H1 (cell line): ENCODE measurements around the gene SPTB. TPM values are rescaled to one million over a fixed set of nuclear protein-coding genes. Genes with fewer than 3 reads are reported as not detected.

Experiments used
- CTCF ChIA-PET: fragments of 300-600 bp; sonication (Branson Sonifier 250); formaldehyde crosslinking; loops from one replicate; lab custom pipeline; 2021; ENCODE audit not compliant: partially characterized antibody; lab: Charles Lee
- POLR2A ChIA-PET: fragments of 300-600 bp; sonication (Branson Sonifier 250); formaldehyde crosslinking; loops from one replicate; lab custom pipeline; 2021; ENCODE audit warnings: inconsistent platforms; ENCODE audit not compliant: partially characterized antibody; lab: Charles Lee
- DNase-seq, 2 experiments: peaks; one replicate each; pipeline versions ENCODE4 v3.0.0 to v3.0.0-alpha.2; 2010 to 2022; ENCODE audit warnings: low spot score in 2 of 2, low read depth in 1 of 2, mixed read lengths in 1 of 2
- FAIRE-seq: peaks from 2 replicates; lab custom pipeline; 2011; peaks lifted over from hg19 to GRCh38; lab: Jason Lieb, UNC
- H2AFZ ChIP-seq: 2 replicates; pipeline ENCODE4 v1.8.1; 2012; ENCODE audit warnings: low read length, inconsistent platforms
- H2AK5ac ChIP-seq: 2 replicates; pipeline ENCODE4 v1.6.1; 2013; ENCODE audit warnings: low read depth, low read length
- H2BK120ac ChIP-seq: replicated peaks from 2 replicates; pipeline ENCODE3; 2013; ENCODE audit warnings: low read depth, low read length, inconsistent platforms
- H2BK12ac ChIP-seq: 2 replicates; pipeline ENCODE4 v1.6.1; 2013; ENCODE audit warnings: low read depth, low read length
- H2BK15ac ChIP-seq: 2 replicates; pipeline ENCODE4 v1.6.1; 2013; ENCODE audit warnings: low read length
- H2BK20ac ChIP-seq: 2 replicates; pipeline ENCODE4 v1.6.1; 2013; ENCODE audit warnings: low read length
- H2BK5ac ChIP-seq: 2 replicates; pipeline ENCODE4 v1.6.1; 2013; ENCODE audit warnings: low read depth, low read length
- H3K14ac ChIP-seq: 2 replicates; pipeline ENCODE4 v1.6.1; 2013; ENCODE audit warnings: inconsistent platforms; ENCODE audit not compliant: insufficient read length
- H3K18ac ChIP-seq: 2 replicates; pipeline ENCODE4 v1.6.1; 2013; ENCODE audit warnings: low read length; ENCODE audit errors: extremely low read depth
- H3K23ac ChIP-seq: 2 replicates; pipeline ENCODE4 v1.6.1; 2013; ENCODE audit warnings: inconsistent platforms; ENCODE audit not compliant: insufficient read length
- H3K23me2 ChIP-seq: 2 replicates; pipeline ENCODE4 v1.6.1; 2013; ENCODE audit warnings: low read depth, low read length
- H3K27ac ChIP-seq: 2 replicates; pipeline ENCODE4 v1.6.1; 2011; ENCODE audit warnings: low read depth, low read length, inconsistent platforms
- H3K27me3 ChIP-seq, 4 experiments: replicated peaks in 1 of 4; 1 replicate in 1 of 4; 2 replicates in 3 of 4; pipeline versions ENCODE4 v1.6.1 to v1.8.1; 2011 to 2013; ENCODE audit warnings: low read length in 3 of 4, mild to moderate bottlenecking in 3 of 4, inconsistent platforms in 2 of 4, mixed read lengths in 2 of 4, moderate library complexity in 1 of 4; ENCODE audit not compliant: control insufficient read depth in 3 of 4, insufficient read depth in 3 of 4; ENCODE audit errors: extremely low read depth in 1 of 4
- H3K36me3 ChIP-seq, 4 experiments: 2 replicates each; pipeline versions ENCODE4 v1.6.1 to v1.8.1; 2011 to 2013; ENCODE audit warnings: mild to moderate bottlenecking in 4 of 4, low read length in 3 of 4, moderate library complexity in 2 of 4, control low read depth in 1 of 4, inconsistent platforms in 1 of 4; ENCODE audit not compliant: insufficient read depth in 4 of 4, control insufficient read depth in 2 of 4
- H3K4ac ChIP-seq: replicated peaks from 2 replicates; pipeline ENCODE3; 2013; ENCODE audit warnings: low read length, low read depth, mixed read lengths, inconsistent platforms; ENCODE audit not compliant: insufficient read length
- H3K4me1 ChIP-seq, 4 experiments: replicated peaks in 1 of 4; 1 replicate in 1 of 4; 2 replicates in 3 of 4; pipeline versions ENCODE4 v1.6.1 to v1.8.1; 2011 to 2013; ENCODE audit warnings: low read length in 3 of 4, inconsistent platforms in 2 of 4, mixed read lengths in 1 of 4; ENCODE audit not compliant: insufficient read depth in 4 of 4, control insufficient read depth in 3 of 4
- H3K4me2 ChIP-seq, 2 experiments: 2 replicates each; pipeline versions ENCODE4 v1.6.1 to v1.8.1; 2011 to 2013; ENCODE audit warnings: low read depth in 2 of 2, low read length in 2 of 2, control low read depth in 1 of 2, inconsistent platforms in 1 of 2, mild to moderate bottlenecking in 1 of 2; ENCODE audit not compliant: insufficient read depth in 1 of 2
- H3K4me3 ChIP-seq, 4 experiments: fragments of 200-600, 300-600 bp in 1 of 4; sonication (generic), shearing (Covaris generic), sonication (Bioruptor Twin) in 1 of 4; 2 replicates each; pipeline versions ENCODE4 v1.5.1 to v1.8.1; 2011 to 2016; ENCODE audit warnings: low read length in 4 of 4, low read depth in 3 of 4, control low read depth in 2 of 4, inconsistent platforms in 2 of 4, mild to moderate bottlenecking in 2 of 4, mixed read lengths in 1 of 4, moderate library complexity in 1 of 4; ENCODE audit not compliant: insufficient read depth in 2 of 4; ENCODE audit errors: extremely low read depth in 1 of 4
- H3K56ac ChIP-seq: replicated peaks from 2 replicates; pipeline ENCODE3; 2013; ENCODE audit warnings: low read depth, mild to moderate bottlenecking, mixed read lengths, low read length, inconsistent platforms; ENCODE audit not compliant: insufficient read length
- H3K79me1 ChIP-seq: 2 replicates; pipeline ENCODE4 v1.6.1; 2013; ENCODE audit warnings: low read depth, low read length, control low read depth
- H3K79me2 ChIP-seq, 2 experiments: 2 replicates each; pipeline versions ENCODE4 v1.6.1 to v1.8.1; 2012 to 2013; ENCODE audit warnings: low read length in 2 of 2, mild to moderate bottlenecking in 2 of 2, inconsistent platforms in 1 of 2; ENCODE audit not compliant: insufficient read depth in 2 of 2, control insufficient read depth in 1 of 2
- H3K9ac ChIP-seq, 4 experiments: replicated peaks in 1 of 4; 1 replicate in 1 of 4; 2 replicates in 3 of 4; pipeline versions ENCODE4 v1.6.1 to v1.8.1; 2011 to 2013; ENCODE audit warnings: low read depth in 3 of 4, low read length in 3 of 4, control low read depth in 2 of 4, mild to moderate bottlenecking in 2 of 4, moderate library complexity in 2 of 4, inconsistent platforms in 1 of 4; ENCODE audit errors: extremely low read depth in 1 of 4
- H3K9me3 ChIP-seq, 2 experiments: 2 replicates each; pipeline versions ENCODE4 v1.6.1 to v1.8.1; 2012 to 2013; ENCODE audit warnings: mild to moderate bottlenecking in 2 of 2, moderate library complexity in 2 of 2, control low read depth in 1 of 2, inconsistent platforms in 1 of 2, low read depth in 1 of 2, low read length in 1 of 2, mixed read lengths in 1 of 2; ENCODE audit not compliant: insufficient read depth in 2 of 2
- H4K20me1 ChIP-seq, 2 experiments: replicated peaks in 1 of 2; 2 replicates each; pipeline versions ENCODE3 to v1.8.1; 2011 to 2013; ENCODE audit warnings: inconsistent platforms in 2 of 2, low read length in 2 of 2, mild to moderate bottlenecking in 1 of 2; ENCODE audit not compliant: insufficient read depth in 2 of 2, control insufficient read depth in 1 of 2
- H4K5ac ChIP-seq: 2 replicates; pipeline ENCODE4 v1.6.1; 2013; ENCODE audit warnings: low read length, low read depth, mixed read lengths, inconsistent platforms; ENCODE audit not compliant: insufficient read length
- H4K8ac ChIP-seq: 2 replicates; pipeline ENCODE4 v1.8.0; 2013; ENCODE audit warnings: mild to moderate bottlenecking, moderate library complexity, low read length, inconsistent platforms; ENCODE audit not compliant: insufficient read depth; ENCODE audit errors: extremely low read depth
- H4K91ac ChIP-seq: replicated peaks from 2 replicates; pipeline ENCODE3; 2013; ENCODE audit warnings: low read length, mixed read lengths, inconsistent platforms; ENCODE audit not compliant: insufficient read length
- CHD2 ChIP-seq: IDR thresholded peaks from 2 replicates; pipeline ENCODE4 v1.6.1; 2012; ENCODE audit warnings: low read length, improper control_type of control experiment
- CREB1 ChIP-seq: IDR thresholded peaks from 2 replicates; pipeline ENCODE4 v1.6.1; 2012; ENCODE audit warnings: inconsistent platforms
- EGR1 ChIP-seq: IDR thresholded peaks from 2 replicates; pipeline ENCODE4 v1.6.1; 2011; ENCODE audit warnings: low read depth, low read length, borderline replicate concordance
- EP300 ChIP-seq, 2 experiments: IDR thresholded peaks; 1 replicate in 1 of 2; 2 replicates in 1 of 2; pipeline ENCODE4 v1.6.1; 2011 to 2012; ENCODE audit warnings: low read depth in 2 of 2, low read length in 2 of 2, mild to moderate bottlenecking in 2 of 2, borderline replicate concordance in 1 of 2, inconsistent platforms in 1 of 2, moderate library complexity in 1 of 2
- EZH2 ChIP-seq: fragments of 200-600 bp; sonication (generic); IDR thresholded peaks from 2 replicates; pipeline ENCODE4 v1.7.1; 2012; ENCODE audit warnings: low read depth, mild to moderate bottlenecking, moderate library complexity, low read length, inconsistent platforms; ENCODE audit not compliant: severe bottlenecking
- FOSL1 ChIP-seq: IDR thresholded peaks from 2 replicates; pipeline ENCODE4 v1.6.1; 2011; ENCODE audit warnings: mild to moderate bottlenecking, low read depth, low read length, moderate library complexity; ENCODE audit not compliant: insufficient read depth
- HDAC6 ChIP-seq: IDR thresholded peaks from one replicate; pipeline ENCODE4 v1.7.1; 2012; ENCODE audit warnings: low read depth, mild to moderate bottlenecking, inconsistent platforms, low read length, moderate library complexity
- NANOG ChIP-seq: IDR thresholded peaks from 2 replicates; pipeline ENCODE4 v1.6.1; 2011; ENCODE audit warnings: low read length, low read depth, mild to moderate bottlenecking, inconsistent platforms; ENCODE audit not compliant: insufficient read depth, poor library complexity, severe bottlenecking
- NRF1 ChIP-seq: IDR thresholded peaks from 2 replicates; pipeline ENCODE4 v1.6.1; 2011; ENCODE audit warnings: mild to moderate bottlenecking, low read depth, low read length, improper control_type of control experiment
- POLR2A ChIP-seq, 2 experiments: IDR thresholded peaks; 1 replicate in 1 of 2; 2 replicates in 1 of 2; pipeline ENCODE4 v1.6.1; 2011; ENCODE audit warnings: low read depth in 2 of 2, low read length in 2 of 2, mild to moderate bottlenecking in 2 of 2; ENCODE audit errors: control extremely low read depth in 1 of 2
- SP2 ChIP-seq: IDR thresholded peaks from 2 replicates; pipeline ENCODE4 v1.6.1; 2012; ENCODE audit warnings: mild to moderate bottlenecking, low read length, inconsistent platforms
- SRF ChIP-seq: IDR thresholded peaks from 2 replicates; pipeline ENCODE4 v1.6.1; 2011; ENCODE audit warnings: mild to moderate bottlenecking, low read depth, low read length, moderate library complexity
- TCF12 ChIP-seq: IDR thresholded peaks from 2 replicates; pipeline ENCODE4 v1.6.1; 2011; ENCODE audit warnings: low read depth, mild to moderate bottlenecking, low read length
- ZNF274 ChIP-seq: IDR thresholded peaks from 2 replicates; pipeline ENCODE4 v1.7.0; 2012; ENCODE audit warnings: low read length, borderline replicate concordance; ENCODE audit errors: extremely low read depth
- WGBS, 2 experiments: shearing (Covaris generic) in 1 of 2; methylation state at CpG; one replicate each; pipeline versions ENCODE4 v1.1.6 to v1.1.7; 2013 to 2015; ENCODE audit warnings: low lambda C conversion rate in 2 of 2, mixed read lengths in 2 of 2, inconsistent platforms in 1 of 2, low coverage in 1 of 2, missing lambda C conversion rate in 1 of 2; ENCODE audit not compliant: insufficient replicate concordance in 2 of 2, insufficient coverage in 1 of 2, insufficient read length in 1 of 2; ENCODE audit errors: extremely low coverage in 1 of 2, missing lambda C conversion rate in 1 of 2; 5-methylcytosine and 5-hydroxymethylcytosine counted together
- polyA plus RNA-seq, 7 experiments: library from polyadenylated mRNA; depleted of rRNA in 3 of 7; stranded (reverse) in 5 of 7; unstranded in 2 of 7; fragments of >200 nt in 5 of 7; fragments of 200-250 nt in 2 of 7; gene quantifications; 1 replicate in 5 of 7; 2 replicates in 1 of 7; 4 replicates in 1 of 7; pipeline versions ENCODE4 v1.2.1 to v1.2.3, GENCODE V29; 2011 to 2013; ENCODE audit warnings: missing spikeins in 2 of 7, mixed read lengths in 2 of 7
- total RNA-seq: library from RNA; stranded (reverse); fragmentation: NEBNext Ultra II Directional; extraction: Animal tissue kit (Norgen Biotek cat#: 25700); gene quantifications from 2 replicates; pipeline ENCODE4 v1.2.1, GENCODE V29; 2021

Gene SPTB
- total and polyA plus RNA-seq, 2 of the 8 experiments (the other 6 are each of a cell fraction or from before 2014, with no cell fraction given) = 0.30 to 2.4 TPM

DNA sequence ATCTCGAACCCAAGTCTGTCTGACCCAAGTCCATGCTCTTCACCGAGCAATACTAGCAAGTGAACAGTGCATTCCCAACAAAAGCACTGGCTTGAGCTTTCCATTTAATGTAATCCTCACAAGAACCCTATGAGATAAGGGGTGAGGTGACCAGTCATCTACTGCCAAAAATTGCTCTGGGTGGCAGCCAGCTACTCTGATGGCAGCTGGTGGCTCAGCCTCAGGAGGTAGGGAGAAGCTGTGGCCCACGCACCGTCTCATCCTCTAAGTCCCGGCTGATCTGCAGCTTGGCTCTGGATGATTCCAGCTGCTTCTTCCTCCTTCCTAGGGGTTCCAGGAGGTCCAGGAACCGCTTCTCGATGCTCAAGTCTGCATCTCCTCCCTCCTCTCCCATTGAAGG is 100.2 kb downstream of the SPTB start:
- Histone ChIP-seq H2AK5ac (no peak overlapping the region), H3K4me2 (no peak overlapping the region)
- DNase-seq = no peak
- no peak for TF ChIP-seq FOSL1
- TF ChIP-seq POLR2A (IDR thresholded peaks at IDR 0.05; ENCODE audit: control extremely low read depth in 1 of 2, low read depth in 2 of 2, low read length in 2 of 2) = no peak
- no peak for TF ChIP-seq SRF
- TF ChIP-seq EZH2 = no peak
- no peak for TF ChIP-seq NANOG
- TF ChIP-seq ZNF274 = no peak
- TF ChIP-seq SP2 = no peak
- no peak for TF ChIP-seq TCF12
- no peak for TF ChIP-seq CREB1
- TF ChIP-seq NRF1 = no peak
- TF ChIP-seq HDAC6 = no peak
- TF ChIP-seq CHD2 = no peak
- TF ChIP-seq EP300 (IDR thresholded peaks at IDR 0.05; ENCODE audit: borderline replicate concordance in 1 of 2, low read depth in 2 of 2, low read length in 2 of 2) = no peak
- TF ChIP-seq EGR1 = no peak
- TF ChIP-seq, all 59 proteins: peak for 0
- 94% methylated on average over 7 of the region's 7 CpGs; no CpG with 5 or more reads in 1 of the 2 experiments for WGBS, 2 experiments
- Histone ChIP-seq H2BK20ac (no peak overlapping the region), H3K23me2 (no peaks in the 10 kb centered on the region), H3K4me3 (no peak overlapping the region), H3K9ac (no peak overlapping the region), H3K18ac (no peak overlapping the region), H3K14ac (no peak overlapping the region), H3K36me3 (no peaks in the 10 kb centered on the region), H4K91ac (no peak overlapping the region), H3K23ac (no peak overlapping the region), H4K8ac (no peak overlapping the region), H3K56ac (no peak overlapping the region), H2BK120ac (no peak overlapping the region), H3K4me1 (no peaks in the 10 kb centered on the region), H3K27ac (no peak overlapping the region), H2BK5ac (no peak overlapping the region), H4K5ac (no peak overlapping the region), H3K79me1 (no peaks in the 10 kb centered on the region), H3K79me2 (no peaks in the 10 kb centered on the region), H2BK15ac (no peak overlapping the region), H2AFZ (no peak overlapping the region), H4K20me1 (no peaks in the 10 kb centered on the region), H2BK12ac (no peak overlapping the region), H3K27me3 (no peaks in the 10 kb centered on the region), H3K9me3 (peaks cover 0 to 5% of the 10 kb centered on the region in 2 experiments; a peak in 1 of 4 replicates), H3K4ac (no peak overlapping the region)
- POLR2A ChIA-PET = interaction anchor here (1.2 to 1.7 kb wide), 2 partner anchors 13 to 157 kb away, joined by 3 read pairs; no protein-coding TSS in a partner anchor
- CTCF ChIA-PET = interaction anchor here (1.0 to 9.1 kb wide), 8 partner anchors 10 to 240 kb away, joined by 3 to 96 read pairs (median 6); no protein-coding TSS in a partner anchor
- no peak for FAIRE-seq
